ENCODE results near the gene CYP27C1.
A peak's percentile ranks its signal among the peaks of the same experiment; 100 is the strongest.

The CYP27C1 gene

GRCh38 chr2:127185705-127186104 is 34.4 kb downstream of the CYP27C1 start:
- H3K9me3 ChIP-seq (ENCODE audit: control extremely low read depth in 1 of 5, control insufficient read depth in 4 of 5, insufficient read depth in 2 of 5, low read depth in 1 of 5, low read length in 4 of 5), result peaks cover 0 to 3% (median 0%) of the 10 kb centered on the region in 5 experiments
- POLR2A ChIA-PET, result no interaction called here
- DNase-seq, result no peak

DNA sequence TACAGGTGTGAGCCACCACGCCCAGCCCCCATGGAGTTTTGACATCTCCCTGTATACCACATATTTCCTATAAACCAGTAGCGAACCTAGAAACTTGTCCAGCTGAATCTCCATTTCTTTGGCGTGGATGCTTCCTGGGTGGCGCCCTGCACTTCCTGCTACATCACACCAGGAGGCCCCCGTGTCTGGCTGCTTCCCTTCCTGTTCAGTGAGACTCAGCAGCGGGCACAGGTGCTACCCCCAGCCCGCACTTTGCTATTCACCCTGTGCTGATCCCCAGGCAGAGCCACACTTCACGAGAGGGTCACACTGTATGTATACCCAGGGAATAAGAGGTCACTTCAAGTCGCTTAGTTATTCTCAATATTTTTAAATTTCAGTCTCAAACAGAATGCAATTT is 35.0 kb downstream of the CYP27C1 start:
- no peak overlapping the region for H3K4me3 ChIP-seq (ENCODE audit: control insufficient read depth in 1 of 7, extremely low read depth in 1 of 7, insufficient read depth in 4 of 7, low read depth in 2 of 7, low read length in 6 of 7)
- no peak overlapping the region for H3K27ac ChIP-seq (ENCODE audit: insufficient read depth in 1 of 2, low read depth in 1 of 2, low read length in 2 of 2, poor library complexity in 1 of 2, severe bottlenecking in 2 of 2)
- no peak for DNase-seq
- POLR2A ChIA-PET, result no interaction called here
- WGBS (ENCODE audit: insufficient coverage), result 60% methylated on average over 7 of the region's 9 CpGs
- peaks cover 0 to 6% (median 0%) of the 10 kb centered on the region in 5 experiments for H3K9me3 ChIP-seq (ENCODE audit: control extremely low read depth in 1 of 5, control insufficient read depth in 4 of 5, insufficient read depth in 2 of 5, low read depth in 1 of 5, low read length in 4 of 5)
- no peaks in the 10 kb centered on the region for H3K27me3 ChIP-seq (replicated peaks in 2 of 5; ENCODE audit: control insufficient read depth in 4 of 5, insufficient read depth in 5 of 5, low read length in 4 of 5)
- H3K4me1 ChIP-seq (ENCODE audit: control extremely low read depth in 1 of 4, control insufficient read depth in 4 of 4, insufficient read depth in 4 of 4, low read length in 3 of 4), result peaks cover 6 to 52% (median 33%) of the 10 kb centered on the region in 4 experiments
- CTCF ChIA-PET, result no interaction called here
- no peaks in the 10 kb centered on the region for H3K36me3 ChIP-seq (ENCODE audit: control insufficient read depth in 4 of 4, insufficient read depth in 4 of 4, low read length in 3 of 4)

More at GRCh38 chr2:127185705-127186104, 34.4 kb downstream of the CYP27C1 start:
- H3K27ac ChIP-seq (ENCODE audit: insufficient read depth in 1 of 2, low read depth in 1 of 2, low read length in 2 of 2, poor library complexity in 1 of 2, severe bottlenecking in 2 of 2), result no peak overlapping the region
- 0% methylated on average over 2 of the region's 4 CpGs for WGBS (ENCODE audit: insufficient coverage)
- H3K4me3 ChIP-seq (ENCODE audit: control insufficient read depth in 1 of 7, extremely low read depth in 1 of 7, insufficient read depth in 4 of 7, low read depth in 2 of 7, low read length in 6 of 7), result no peak overlapping the region
- no peaks in the 10 kb centered on the region for H3K27me3 ChIP-seq (replicated peaks in 2 of 5; ENCODE audit: control insufficient read depth in 4 of 5, insufficient read depth in 5 of 5, low read length in 4 of 5)
- no peaks in the 10 kb centered on the region for H3K36me3 ChIP-seq (ENCODE audit: control insufficient read depth in 4 of 4, insufficient read depth in 4 of 4, low read length in 3 of 4)
- CTCF ChIA-PET, result no interaction called here
- peaks cover 6 to 52% (median 33%) of the 10 kb centered on the region in 4 experiments for H3K4me1 ChIP-seq (ENCODE audit: control extremely low read depth in 1 of 4, control insufficient read depth in 4 of 4, insufficient read depth in 4 of 4, low read length in 3 of 4)

DNA sequence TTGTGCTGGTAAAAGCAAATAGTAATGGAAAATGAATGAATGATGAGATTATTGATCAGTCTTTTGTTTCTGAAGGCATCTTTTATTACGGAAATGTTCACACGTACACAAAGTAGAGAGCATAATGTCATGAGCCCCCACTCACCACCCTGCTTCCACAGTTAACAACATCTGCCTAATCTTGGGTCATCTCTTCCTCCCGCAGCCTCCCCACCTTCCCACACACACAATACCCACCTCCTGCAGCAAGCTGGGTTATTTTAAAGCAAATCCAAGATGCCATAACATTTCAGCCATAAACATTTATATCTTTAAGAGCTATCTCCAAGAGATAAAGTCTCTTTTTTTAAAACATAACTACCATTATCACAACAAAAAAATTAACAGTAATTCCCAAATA is 36.3 kb downstream of the CYP27C1 start:
- Histone ChIP-seq H3K4me3 (ENCODE audit: control insufficient read depth in 1 of 7, extremely low read depth in 1 of 7, insufficient read depth in 4 of 7, low read depth in 2 of 7, low read length in 6 of 7) (peak overlapping the region in 1 of 7 experiments; percentile 15), H3K9me3 (ENCODE audit: control extremely low read depth in 1 of 5, control insufficient read depth in 4 of 5, insufficient read depth in 2 of 5, low read depth in 1 of 5, low read length in 4 of 5) (peaks cover 0 to 6% (median 0%) of the 10 kb centered on the region in 5 experiments), H3K36me3 (ENCODE audit: control insufficient read depth in 4 of 4, insufficient read depth in 4 of 4, low read length in 3 of 4) (no peaks in the 10 kb centered on the region), H3K27me3 (replicated peaks in 2 of 5; ENCODE audit: control insufficient read depth in 4 of 5, insufficient read depth in 5 of 5, low read length in 4 of 5) (no peaks in the 10 kb centered on the region), H3K4me1 (ENCODE audit: control extremely low read depth in 1 of 4, control insufficient read depth in 4 of 4, insufficient read depth in 4 of 4, low read length in 3 of 4) (peaks cover 6 to 61% (median 33%) of the 10 kb centered on the region in 4 experiments), H3K27ac (ENCODE audit: insufficient read depth in 1 of 2, low read depth in 1 of 2, low read length in 2 of 2, poor library complexity in 1 of 2, severe bottlenecking in 2 of 2) (no peak overlapping the region)
- POLR2A ChIA-PET, result interaction anchor here (0.6 kb wide), 1 partner anchor 99 kb away, joined by 4 read pairs; no protein-coding TSS in a partner anchor
- WGBS (ENCODE audit: insufficient coverage), result 34% methylated on average over 3 of the region's 3 CpGs
- CTCF ChIA-PET, result interaction anchor here (1.0 to 1.5 kb wide), 3 partner anchors 11 to 135 kb away, joined by 3 to 4 read pairs (median 3); no protein-coding TSS in a partner anchor
- peak in 2 of 3 donors; percentile 25 to 44 for DNase-seq

- peaks cover 6 to 61% (median 32%) of the 10 kb centered on the region in 4 experiments for H3K4me1 ChIP-seq (ENCODE audit: control extremely low read depth in 1 of 4, control insufficient read depth in 4 of 4, insufficient read depth in 4 of 4, low read length in 3 of 4)
- CTCF ChIA-PET, result interaction anchor here (0.7 to 1.5 kb wide), 4 partner anchors 10 to 132 kb away, joined by 3 to 4 read pairs (median 3); no protein-coding TSS in a partner anchor
- POLR2A ChIA-PET, result interaction anchor here (0.6 kb wide), 1 partner anchor 98 kb away, joined by 4 read pairs; no protein-coding TSS in a partner anchor
- DNase-seq, result peak; percentile 32 to 91 (median 85)
- no peaks in the 10 kb centered on the region for H3K27me3 ChIP-seq (replicated peaks in 2 of 5; ENCODE audit: control insufficient read depth in 4 of 5, insufficient read depth in 5 of 5, low read length in 4 of 5)
- WGBS (ENCODE audit: insufficient coverage), result 86% methylated on average over 9 of the region's 10 CpGs
- no peak overlapping the region for H3K27ac ChIP-seq (ENCODE audit: insufficient read depth in 1 of 2, low read depth in 1 of 2, low read length in 2 of 2, poor library complexity in 1 of 2, severe bottlenecking in 2 of 2)
- H3K36me3 ChIP-seq (ENCODE audit: control insufficient read depth in 4 of 4, insufficient read depth in 4 of 4, low read length in 3 of 4), result no peaks in the 10 kb centered on the region
- peaks cover 0 to 6% (median 0%) of the 10 kb centered on the region in 5 experiments for H3K9me3 ChIP-seq (ENCODE audit: control extremely low read depth in 1 of 5, control insufficient read depth in 4 of 5, insufficient read depth in 2 of 5, low read depth in 1 of 5, low read length in 4 of 5)
- H3K4me3 ChIP-seq (ENCODE audit: control insufficient read depth in 1 of 7, extremely low read depth in 1 of 7, insufficient read depth in 4 of 7, low read depth in 2 of 7, low read length in 6 of 7), result no peak overlapping the region
Observed at GRCh38 chr2:127182626-127183458, 37.3 kb downstream of the CYP27C1 start.

DNA sequence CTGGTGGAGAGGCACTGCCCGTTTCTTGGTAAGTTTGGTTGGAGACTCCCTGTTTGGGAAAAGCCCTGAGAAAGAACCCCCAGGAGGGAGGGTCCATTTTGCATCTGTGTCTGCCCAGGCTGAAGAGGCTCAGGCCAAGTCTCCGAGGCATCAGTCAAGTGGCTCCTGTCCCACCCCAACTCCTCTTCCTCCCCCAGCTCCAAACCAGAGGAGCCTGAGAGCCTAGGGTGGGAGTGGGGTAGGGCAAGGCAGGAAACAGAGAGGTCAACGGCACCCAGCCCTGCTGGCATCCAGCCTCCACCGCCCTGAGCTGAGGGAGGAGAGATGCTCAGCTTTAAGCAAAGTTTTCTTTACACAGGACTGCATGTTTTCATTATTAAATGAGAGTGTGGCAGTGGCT is 38.2 kb downstream of the CYP27C1 start:
- Histone ChIP-seq H3K27me3 (replicated peaks in 2 of 5; ENCODE audit: control insufficient read depth in 4 of 5, insufficient read depth in 5 of 5, low read length in 4 of 5) (no peaks in the 10 kb centered on the region), H3K4me3 (ENCODE audit: control insufficient read depth in 1 of 7, extremely low read depth in 1 of 7, insufficient read depth in 4 of 7, low read depth in 2 of 7, low read length in 6 of 7) (no peak overlapping the region), H3K4me1 (ENCODE audit: control extremely low read depth in 1 of 4, control insufficient read depth in 4 of 4, insufficient read depth in 4 of 4, low read length in 3 of 4) (peaks cover 6 to 58% (median 30%) of the 10 kb centered on the region in 4 experiments), H3K27ac (ENCODE audit: insufficient read depth in 1 of 2, low read depth in 1 of 2, low read length in 2 of 2, poor library complexity in 1 of 2, severe bottlenecking in 2 of 2) (no peak overlapping the region), H3K36me3 (ENCODE audit: control insufficient read depth in 4 of 4, insufficient read depth in 4 of 4, low read length in 3 of 4) (no peaks in the 10 kb centered on the region), H3K9me3 (ENCODE audit: control extremely low read depth in 1 of 5, control insufficient read depth in 4 of 5, insufficient read depth in 2 of 5, low read depth in 1 of 5, low read length in 4 of 5) (peaks cover 0 to 6% (median 0%) of the 10 kb centered on the region in 5 experiments)
- ChIA-PET POLR2A (no interaction called here), CTCF (no interaction called here)
- 94% methylated on average over 2 of the region's 4 CpGs for WGBS (ENCODE audit: insufficient coverage)
- DNase-seq, result no peak

GRCh38 chr2:127179766-127180165 is 40.3 kb downstream of the CYP27C1 start:
- peaks cover 0 to 6% (median 0%) of the 10 kb centered on the region in 5 experiments for H3K9me3 ChIP-seq (ENCODE audit: control extremely low read depth in 1 of 5, control insufficient read depth in 4 of 5, insufficient read depth in 2 of 5, low read depth in 1 of 5, low read length in 4 of 5)
- no peak overlapping the region for H3K27ac ChIP-seq (ENCODE audit: insufficient read depth in 1 of 2, low read depth in 1 of 2, low read length in 2 of 2, poor library complexity in 1 of 2, severe bottlenecking in 2 of 2)
- ChIA-PET CTCF (interaction anchor here (0.9 kb wide), 1 partner anchor 97 kb away, joined by 3 read pairs; no protein-coding TSS in a partner anchor), POLR2A (no interaction called here)
- peaks cover 0 to 43% (median 21%) of the 10 kb centered on the region in 4 experiments for H3K4me1 ChIP-seq (ENCODE audit: control extremely low read depth in 1 of 4, control insufficient read depth in 4 of 4, insufficient read depth in 4 of 4, low read length in 3 of 4)
- H3K4me3 ChIP-seq (ENCODE audit: control insufficient read depth in 1 of 7, extremely low read depth in 1 of 7, insufficient read depth in 4 of 7, low read depth in 2 of 7, low read length in 6 of 7), result no peak overlapping the region
- no peaks in the 10 kb centered on the region for H3K36me3 ChIP-seq (ENCODE audit: control insufficient read depth in 4 of 4, insufficient read depth in 4 of 4, low read length in 3 of 4)
- peak in 2 of 3 donors; percentile 57 to 63 for DNase-seq
- H3K27me3 ChIP-seq (replicated peaks in 2 of 5; ENCODE audit: control insufficient read depth in 4 of 5, insufficient read depth in 5 of 5, low read length in 4 of 5), result no peaks in the 10 kb centered on the region
- WGBS (ENCODE audit: insufficient coverage), result 67% methylated on average over 3 of the region's 3 CpGs
